ENCODE data around the gene PDCD5.
"Not testable (repeated sequence)": the region's sequence is repeated elsewhere in the genome, so short reads cannot be mapped to it uniquely, and the experiment has no call there.

Gene PDCD5, protein sequence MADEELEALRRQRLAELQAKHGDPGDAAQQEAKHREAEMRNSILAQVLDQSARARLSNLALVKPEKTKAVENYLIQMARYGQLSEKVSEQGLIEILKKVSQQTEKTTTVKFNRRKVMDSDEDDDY

DNA sequence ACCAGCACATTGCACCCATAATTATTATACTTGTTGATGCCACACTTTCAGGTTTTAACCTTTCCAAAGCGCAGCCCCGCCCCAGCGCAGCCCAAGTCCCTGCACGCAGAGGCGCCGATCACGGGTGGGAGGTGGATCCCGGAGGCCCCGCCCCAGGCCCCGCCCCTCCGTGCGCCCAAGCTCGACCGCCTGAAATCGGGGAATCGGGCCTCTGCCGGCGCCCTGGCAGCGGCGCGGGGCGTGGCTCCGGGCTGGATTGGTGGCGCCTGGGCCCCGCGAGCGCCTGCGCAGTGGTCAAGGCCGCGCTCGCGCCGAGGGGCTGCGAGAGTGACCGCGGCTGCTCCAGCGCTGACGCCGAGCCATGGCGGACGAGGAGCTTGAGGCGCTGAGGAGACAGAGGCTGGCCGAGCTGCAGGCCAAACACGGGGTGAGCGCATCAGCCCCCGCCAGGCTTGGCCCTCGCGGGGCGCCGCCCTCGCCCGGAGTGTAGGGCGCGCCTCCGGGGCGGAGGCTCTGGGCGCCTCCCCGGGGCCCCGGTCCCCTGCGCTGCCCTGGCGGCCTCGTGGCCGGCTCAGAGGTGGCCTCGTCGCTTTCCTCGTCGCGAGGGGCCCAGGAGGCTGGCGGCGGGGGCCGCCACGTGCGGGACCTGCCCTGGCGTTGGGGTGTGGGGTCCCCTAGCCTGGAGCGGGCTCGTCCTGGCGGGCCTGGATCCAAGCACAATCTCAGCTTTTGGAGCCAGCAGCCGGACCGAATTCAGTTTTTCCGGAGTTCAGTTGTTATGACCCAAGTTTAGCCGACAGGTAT is at the start of gene PDCD5:
Gene PDCD5 (plus strand): TSS at position 290 of the 804 bp plus-strand sequence. CDS start 72 bp downstream, at position 362.
- Histone ChIP-seq H3K9ac (ENCODE audit: low read length) (peak within 1 kb of the TSS; percentile 69), H3K4me3 (ENCODE audit: low read length) (peak within 1 kb of the TSS; percentile 89), H3K9me3 (ENCODE audit: control insufficient read depth, low read length) (no peaks in the 10 kb centered on the region), H3K27me3 (ENCODE audit: control insufficient read depth, insufficient read depth, low read length) (no peaks in the 10 kb centered on the region), H3K4me1 (ENCODE audit: control insufficient read depth, insufficient read depth, low read length) (peaks cover 6% of the 10 kb centered on the region), H3K36me3 (ENCODE audit: control insufficient read depth, insufficient read depth, low read length) (no peaks in the 10 kb centered on the region)

DNA sequence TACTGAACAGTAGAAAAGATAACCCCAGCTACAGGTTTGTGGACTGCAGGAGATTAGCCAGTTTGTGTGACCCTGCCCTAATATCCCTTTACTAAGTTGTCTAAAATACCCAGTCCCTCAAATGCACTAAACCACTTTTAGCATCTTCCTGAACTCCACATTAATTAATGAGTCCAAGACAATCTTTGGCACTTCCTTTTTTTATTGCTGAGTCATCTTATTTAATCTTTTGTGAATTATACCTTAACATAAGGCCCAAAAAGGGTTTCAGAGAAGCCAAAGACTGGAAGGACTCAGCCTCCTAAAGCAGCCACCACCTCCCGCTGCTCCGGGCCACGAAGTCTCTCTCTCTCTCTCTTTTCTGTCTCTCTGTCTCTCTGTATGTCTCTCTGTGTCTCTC is 48.8 kb upstream of the PDCD5 start:
- Histone ChIP-seq H3K27me3 (ENCODE audit: control insufficient read depth, insufficient read depth, low read length) (no peaks in the 10 kb centered on the region), H3K9ac (ENCODE audit: low read length) (no peak overlapping the region), H3K9me3 (ENCODE audit: control insufficient read depth, low read length) (no peaks in the 10 kb centered on the region), H3K36me3 (ENCODE audit: control insufficient read depth, insufficient read depth, low read length) (no peaks in the 10 kb centered on the region), H3K4me1 (ENCODE audit: control insufficient read depth, insufficient read depth, low read length) (no peaks in the 10 kb centered on the region), H3K4me3 (ENCODE audit: low read length) (no peak overlapping the region)

DNA sequence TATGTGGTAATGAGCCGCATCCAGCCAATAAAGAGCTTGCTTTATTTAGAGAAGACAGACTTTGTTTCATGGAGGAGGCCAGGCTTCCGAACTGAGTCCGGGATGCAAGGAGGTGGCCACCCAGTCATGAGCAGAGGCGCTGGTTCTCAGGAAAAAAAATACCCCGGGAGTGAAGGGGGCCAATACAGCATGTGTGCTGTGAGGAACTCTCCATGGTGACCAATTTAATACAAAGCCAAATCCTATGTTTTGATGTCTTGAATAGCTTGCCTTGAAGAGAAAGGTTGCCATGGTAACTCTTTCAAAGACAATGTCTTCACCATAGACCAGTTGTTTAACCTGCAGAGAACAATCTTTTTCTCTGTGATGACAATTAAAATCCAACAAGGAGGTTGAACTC is 43.4 kb upstream of the PDCD5 start:
- no peaks in the 10 kb centered on the region for H3K4me1 ChIP-seq (ENCODE audit: control insufficient read depth, insufficient read depth, low read length)
- H3K4me3 ChIP-seq (ENCODE audit: low read length), result no peak overlapping the region
- no peak overlapping the region for H3K9ac ChIP-seq (ENCODE audit: low read length)
- H3K9me3 ChIP-seq (ENCODE audit: control insufficient read depth, low read length), result no peaks in the 10 kb centered on the region
- H3K27me3 ChIP-seq (ENCODE audit: control insufficient read depth, insufficient read depth, low read length), result no peaks in the 10 kb centered on the region
- no peaks in the 10 kb centered on the region for H3K36me3 ChIP-seq (ENCODE audit: control insufficient read depth, insufficient read depth, low read length)

DNA sequence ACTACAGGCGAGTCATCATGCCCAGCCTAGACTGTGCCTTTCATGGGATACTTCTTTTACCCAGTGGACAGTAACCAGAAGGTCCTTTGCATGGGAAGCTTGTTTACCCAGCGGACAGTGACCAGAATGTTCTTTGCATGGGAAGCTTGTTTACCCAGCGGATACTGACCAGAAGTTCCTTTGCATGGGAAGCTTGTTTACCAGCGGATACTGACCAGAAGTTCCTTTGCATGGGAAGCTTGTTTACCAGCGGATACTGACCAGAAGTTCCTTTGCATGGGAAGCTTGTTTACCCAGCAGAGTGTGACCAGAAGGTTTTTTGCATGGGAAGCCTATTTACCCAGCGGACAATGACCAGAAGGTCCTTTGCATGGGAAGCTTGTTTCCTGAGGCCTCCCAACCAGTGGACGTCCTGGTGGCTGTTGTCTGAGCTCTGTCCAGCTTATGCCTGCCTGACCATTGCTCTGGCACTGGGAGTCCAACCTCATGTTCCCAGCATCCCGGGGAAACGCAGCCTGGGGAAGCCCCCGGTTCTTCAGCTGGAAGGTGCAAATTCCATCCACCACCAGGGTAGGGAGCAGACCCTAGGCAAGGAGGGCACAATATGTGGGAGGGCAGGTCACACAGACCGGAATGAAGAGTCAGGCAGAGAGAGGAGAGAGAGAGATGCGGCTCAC is 41.6 kb upstream of the PDCD5 start:
- Histone ChIP-seq H3K36me3 (ENCODE audit: control insufficient read depth, insufficient read depth, low read length) (no peaks in the 10 kb centered on the region), H3K4me3 (ENCODE audit: low read length) (no peak overlapping the region), H3K9me3 (ENCODE audit: control insufficient read depth, low read length) (no peaks in the 10 kb centered on the region), H3K4me1 (ENCODE audit: control insufficient read depth, insufficient read depth, low read length) (no peaks in the 10 kb centered on the region), H3K9ac (ENCODE audit: low read length) (no peak overlapping the region), H3K27me3 (ENCODE audit: control insufficient read depth, insufficient read depth, low read length) (no peaks in the 10 kb centered on the region)

DNA sequence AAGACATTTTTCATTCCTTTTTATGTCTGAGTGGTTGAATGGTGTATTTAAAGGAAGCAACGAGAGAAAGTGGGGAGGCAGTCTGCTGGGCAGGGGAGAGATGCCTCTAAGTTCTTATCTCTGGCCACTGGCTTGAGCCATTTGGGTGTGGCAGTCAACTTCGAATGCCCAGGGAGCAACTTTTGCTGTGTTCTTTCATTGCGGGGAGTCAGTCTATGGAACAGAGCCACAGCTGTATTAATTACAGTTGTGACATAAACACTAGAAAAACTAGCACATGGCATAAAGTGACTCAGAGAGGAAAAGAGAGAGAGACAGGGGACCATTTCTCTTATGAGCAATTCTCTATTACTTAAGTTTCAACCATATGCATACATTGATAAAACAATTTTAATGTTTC is 40.4 kb upstream of the PDCD5 start:
- Histone ChIP-seq H3K36me3 (ENCODE audit: control insufficient read depth, insufficient read depth, low read length) (no peaks in the 10 kb centered on the region), H3K9me3 (ENCODE audit: control insufficient read depth, low read length) (no peaks in the 10 kb centered on the region), H3K4me1 (ENCODE audit: control insufficient read depth, insufficient read depth, low read length) (no peaks in the 10 kb centered on the region), H3K4me3 (ENCODE audit: low read length) (no peak overlapping the region), H3K9ac (ENCODE audit: low read length) (no peak overlapping the region), H3K27me3 (ENCODE audit: control insufficient read depth, insufficient read depth, low read length) (no peaks in the 10 kb centered on the region)

DNA sequence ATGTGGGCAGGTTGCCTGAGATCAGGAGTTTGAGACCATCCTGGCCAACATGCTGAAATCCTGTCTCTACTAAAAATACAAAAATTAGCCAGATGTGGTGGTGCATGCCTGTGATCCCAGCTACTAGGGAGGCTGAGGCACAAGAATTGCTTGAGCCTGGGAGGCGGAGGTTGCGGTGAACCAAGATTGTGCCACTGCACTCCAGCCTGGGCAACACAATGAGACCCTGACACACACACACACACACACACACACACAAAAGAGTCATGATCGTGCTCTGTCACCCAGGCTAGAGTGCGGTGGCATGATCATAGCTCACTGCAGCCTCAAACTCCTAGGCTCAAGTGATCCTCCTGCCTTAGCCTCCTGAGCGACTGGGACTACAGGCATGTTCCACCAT is 39.6 kb upstream of the PDCD5 start:
- not testable (repeated sequence) for H3K4me1 ChIP-seq (ENCODE audit: control insufficient read depth, insufficient read depth, low read length); H3K9me3 ChIP-seq (ENCODE audit: control insufficient read depth, low read length); H3K36me3 ChIP-seq (ENCODE audit: control insufficient read depth, insufficient read depth, low read length); H3K9ac ChIP-seq (ENCODE audit: low read length); H3K4me3 ChIP-seq (ENCODE audit: low read length); H3K27me3 ChIP-seq (ENCODE audit: control insufficient read depth, insufficient read depth, low read length)

DNA sequence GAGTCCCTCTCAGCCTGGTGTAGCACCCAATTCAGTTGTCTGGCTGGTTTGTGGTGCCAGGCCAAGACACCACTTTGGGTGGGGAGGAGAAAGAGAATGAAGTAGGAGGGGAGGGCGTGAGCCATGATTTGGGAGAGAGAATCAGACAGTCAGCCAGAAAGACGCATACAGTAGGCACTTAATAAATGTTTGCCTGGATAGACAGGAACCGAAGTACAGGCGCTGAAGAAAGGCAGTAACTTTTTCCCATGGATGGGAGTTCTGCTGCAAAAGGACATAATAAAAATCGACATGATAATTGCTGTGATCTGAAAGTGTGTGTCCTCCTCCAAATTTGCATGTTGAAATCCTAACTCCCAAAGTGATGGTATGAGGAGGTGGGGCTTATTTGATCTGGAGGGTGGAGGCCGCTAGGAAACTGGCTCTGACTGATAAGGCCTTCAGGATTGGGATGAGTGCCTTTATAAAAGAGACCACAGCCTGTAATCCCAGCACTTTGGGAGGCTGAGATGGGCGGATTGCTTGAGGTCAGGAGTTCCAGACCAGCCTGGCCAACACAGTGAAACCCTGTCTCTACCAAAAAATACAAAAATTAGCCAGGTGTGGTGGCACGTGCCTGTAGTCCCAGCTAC is 38.4 kb upstream of the PDCD5 start:
- Histone ChIP-seq H3K36me3 (ENCODE audit: control insufficient read depth, insufficient read depth, low read length) (no peaks in the 10 kb centered on the region), H3K27me3 (ENCODE audit: control insufficient read depth, insufficient read depth, low read length) (no peaks in the 10 kb centered on the region), H3K9ac (ENCODE audit: low read length) (no peak overlapping the region)

DNA sequence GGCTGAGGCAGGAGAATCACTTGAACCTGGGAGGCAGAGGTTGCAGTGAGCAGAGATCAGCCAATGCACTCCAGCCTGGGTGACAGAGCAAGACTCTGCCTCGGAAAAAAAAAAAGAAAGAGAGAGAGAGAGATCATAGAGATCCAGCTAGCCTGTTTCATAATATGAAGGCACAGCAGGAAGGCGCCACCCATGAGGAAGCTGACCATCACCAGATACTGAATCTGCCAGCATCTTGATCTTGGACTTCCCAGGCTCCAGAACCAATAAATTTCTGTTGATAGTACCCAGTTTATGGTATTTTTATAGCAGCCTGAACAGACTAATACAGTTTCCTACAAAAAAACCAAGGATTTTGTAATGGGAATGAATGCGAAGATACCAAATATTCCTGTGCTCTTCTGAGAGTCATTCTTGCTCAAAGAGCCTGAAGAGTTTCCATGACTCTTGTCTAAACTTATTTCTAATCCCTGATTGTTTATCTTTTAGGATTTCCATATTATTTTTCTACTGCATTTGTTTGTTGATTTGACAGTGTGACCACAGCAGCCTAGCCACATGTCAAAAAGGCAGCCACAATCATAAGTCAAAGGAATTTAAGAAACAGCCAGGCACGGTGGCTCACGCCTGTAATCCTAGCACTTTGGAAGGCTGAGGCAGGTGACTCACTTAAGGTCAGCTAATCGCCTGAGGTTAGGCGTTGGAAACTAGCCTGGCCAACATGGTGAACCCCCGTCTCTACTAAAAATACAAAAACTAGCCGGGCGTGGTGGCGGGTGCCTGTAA is 37.7 kb upstream of the PDCD5 start:
- H3K9ac ChIP-seq (ENCODE audit: low read length), result no peak overlapping the region
- no peak overlapping the region for H3K4me3 ChIP-seq (ENCODE audit: low read length)
- H3K27me3 ChIP-seq (ENCODE audit: control insufficient read depth, insufficient read depth, low read length), result no peaks in the 10 kb centered on the region

More for the DNA sequence above, 38.4 kb upstream of the PDCD5 start:
- no peaks in the 10 kb centered on the region for H3K9me3 ChIP-seq (ENCODE audit: control insufficient read depth, low read length)
- H3K4me1 ChIP-seq (ENCODE audit: control insufficient read depth, insufficient read depth, low read length), result no peaks in the 10 kb centered on the region
- H3K4me3 ChIP-seq (ENCODE audit: low read length), result no peak overlapping the region

DNA sequence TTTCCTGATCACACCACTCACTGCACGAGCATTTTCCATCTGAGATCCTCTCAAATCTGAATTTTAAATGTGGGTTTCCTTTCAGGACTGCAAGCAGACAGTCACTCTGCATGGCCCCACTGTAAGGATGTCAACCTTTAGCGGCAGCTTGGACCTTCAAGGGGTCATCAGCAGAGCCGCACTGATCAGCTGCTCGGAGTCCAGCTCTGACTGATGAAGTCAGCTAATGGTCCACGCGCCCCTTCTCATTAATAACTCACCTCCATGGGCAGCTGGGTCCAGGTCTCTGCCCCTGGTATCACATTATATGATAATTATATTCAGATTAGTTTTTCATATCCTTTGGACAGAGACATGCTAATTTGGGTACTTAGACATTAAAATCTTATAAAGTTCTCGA is 36.1 kb upstream of the PDCD5 start:
- Histone ChIP-seq H3K4me3 (ENCODE audit: low read length) (no peak overlapping the region), H3K4me1 (ENCODE audit: control insufficient read depth, insufficient read depth, low read length) (no peaks in the 10 kb centered on the region), H3K36me3 (ENCODE audit: control insufficient read depth, insufficient read depth, low read length) (no peaks in the 10 kb centered on the region)

More for the DNA sequence above, 37.7 kb upstream of the PDCD5 start:
- H3K4me1 ChIP-seq (ENCODE audit: control insufficient read depth, insufficient read depth, low read length), result no peaks in the 10 kb centered on the region
- H3K36me3 ChIP-seq (ENCODE audit: control insufficient read depth, insufficient read depth, low read length), result no peaks in the 10 kb centered on the region
- no peaks in the 10 kb centered on the region for H3K9me3 ChIP-seq (ENCODE audit: control insufficient read depth, low read length)

DNA sequence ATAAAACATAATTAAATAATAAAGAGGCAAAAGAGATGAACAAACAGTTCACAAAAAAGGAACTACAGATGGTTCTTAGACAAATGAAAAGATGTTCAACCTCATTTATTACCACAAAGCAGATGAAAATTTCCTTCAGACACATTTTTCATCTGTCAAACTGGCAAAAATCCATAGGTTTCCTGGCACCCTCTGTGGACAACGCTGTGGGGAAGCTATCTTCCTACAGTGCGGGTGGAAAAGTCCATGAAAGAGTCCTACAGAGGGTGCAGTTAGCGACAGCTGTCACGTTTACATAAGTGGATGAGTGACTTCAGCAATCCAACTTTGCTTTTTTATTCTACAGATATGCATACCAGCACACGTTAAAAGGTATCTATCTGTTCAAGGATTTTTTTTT is 30.3 kb upstream of the PDCD5 start:
- no peak overlapping the region for H3K9ac ChIP-seq (ENCODE audit: low read length)
- no peak overlapping the region for H3K4me3 ChIP-seq (ENCODE audit: low read length)
- H3K9me3 ChIP-seq (ENCODE audit: control insufficient read depth, low read length), result no peaks in the 10 kb centered on the region
- H3K36me3 ChIP-seq (ENCODE audit: control insufficient read depth, insufficient read depth, low read length), result no peaks in the 10 kb centered on the region
- no peaks in the 10 kb centered on the region for H3K27me3 ChIP-seq (ENCODE audit: control insufficient read depth, insufficient read depth, low read length)
- H3K4me1 ChIP-seq (ENCODE audit: control insufficient read depth, insufficient read depth, low read length), result no peaks in the 10 kb centered on the region

More for the DNA sequence above, 36.1 kb upstream of the PDCD5 start:
- no peak overlapping the region for H3K9ac ChIP-seq (ENCODE audit: low read length)
- no peaks in the 10 kb centered on the region for H3K9me3 ChIP-seq (ENCODE audit: control insufficient read depth, low read length)
- H3K27me3 ChIP-seq (ENCODE audit: control insufficient read depth, insufficient read depth, low read length), result no peaks in the 10 kb centered on the region

DNA sequence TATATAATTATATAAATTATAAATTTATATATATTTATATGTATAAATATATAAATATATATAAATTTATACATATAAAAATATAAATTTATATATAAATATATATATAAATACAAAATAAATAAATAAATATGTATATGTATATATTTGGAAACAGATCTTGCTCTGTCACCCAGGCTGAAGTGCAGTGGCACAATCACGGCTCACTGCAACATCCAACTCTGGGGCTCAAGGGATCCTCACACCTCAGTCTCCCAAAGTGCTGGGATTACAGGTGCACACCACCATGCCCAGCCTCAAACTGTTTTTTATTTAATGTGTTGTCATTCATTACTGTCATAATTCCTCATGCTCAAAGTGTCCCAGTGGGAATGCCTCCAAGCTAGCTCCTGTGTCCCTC is 25.2 kb upstream of the PDCD5 start:
- H3K9me3 ChIP-seq (ENCODE audit: control insufficient read depth, low read length), result no peaks in the 10 kb centered on the region
- no peak overlapping the region for H3K4me3 ChIP-seq (ENCODE audit: low read length)
- peaks cover 4% of the 10 kb centered on the region for H3K27me3 ChIP-seq (ENCODE audit: control insufficient read depth, insufficient read depth, low read length)
- no peaks in the 10 kb centered on the region for H3K36me3 ChIP-seq (ENCODE audit: control insufficient read depth, insufficient read depth, low read length)
- no peak overlapping the region for H3K9ac ChIP-seq (ENCODE audit: low read length)
- no peaks in the 10 kb centered on the region for H3K4me1 ChIP-seq (ENCODE audit: control insufficient read depth, insufficient read depth, low read length)

All from mucosa of stomach (tissue), 1 donor.